Measurements from ENCODE around the gene TANK. TPM values are rescaled to one million over a fixed set of nuclear protein-coding genes. Genes with fewer than 3 reads are reported as not detected.

Gene TANK
- polyA plus RNA-seq, 2 donors = 24.1 to 25.0 TPM

DNA sequence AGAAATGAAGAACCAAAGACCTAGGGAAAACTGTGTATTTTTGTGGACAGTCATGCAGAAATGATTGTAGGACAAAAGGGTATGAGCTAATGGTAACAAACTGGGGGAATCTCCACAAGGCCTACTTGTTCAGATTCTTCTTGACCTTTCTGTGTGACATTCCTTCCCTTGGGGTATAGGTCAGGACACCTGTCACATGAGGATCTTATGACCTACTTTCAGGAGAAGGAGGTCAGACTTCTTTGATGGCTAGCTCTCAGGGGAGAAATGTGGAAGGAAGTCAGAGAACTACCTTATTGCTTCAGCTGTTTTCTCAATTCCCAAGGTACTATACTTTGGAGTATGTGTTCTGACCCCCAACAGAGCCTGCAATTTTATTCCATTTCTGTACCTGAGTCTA, 40.7 kb upstream of the TANK start:
- Histone ChIP-seq H3K36me3 (ENCODE audit: control insufficient read depth in 2 of 2, insufficient read depth in 2 of 2, low read length in 1 of 2) (no peaks in the 10 kb centered on the region), H3K4me1 (ENCODE audit: control insufficient read depth in 2 of 2, insufficient read depth in 2 of 2, low read length in 1 of 2) (no peaks in the 10 kb centered on the region), H3K9me3 (ENCODE audit: control insufficient read depth in 2 of 2, insufficient read depth in 1 of 2, low read depth in 1 of 2, low read length in 1 of 2) (no peaks in the 10 kb centered on the region), H3K27ac (ENCODE audit: low read depth in 2 of 2, low read length in 1 of 2) (no peak overlapping the region), H3K27me3 (ENCODE audit: control insufficient read depth in 1 of 2, insufficient read depth in 2 of 2, low read length in 2 of 2) (no peaks in the 10 kb centered on the region), H3K4me3 (ENCODE audit: low read depth in 1 of 2, low read length in 2 of 2) (no peak overlapping the region)

DNA sequence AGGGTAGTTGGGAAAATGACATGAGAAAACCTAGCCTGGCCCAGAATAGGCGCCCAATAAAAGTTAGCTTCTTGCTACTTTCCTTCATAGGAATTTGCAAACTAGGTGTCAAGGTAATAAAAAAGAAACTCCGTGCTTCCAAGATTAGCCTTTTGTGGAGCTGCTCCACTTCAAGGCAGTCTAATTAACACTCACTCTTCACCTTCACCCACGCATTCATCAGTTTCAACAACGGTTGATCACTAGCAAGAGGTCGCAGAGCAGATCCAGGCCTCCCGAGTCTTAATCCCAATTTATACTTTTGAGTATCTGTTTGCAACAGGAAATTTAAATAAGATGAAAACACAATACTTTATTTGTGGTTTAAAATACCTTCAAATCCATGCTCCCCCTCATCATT, 39.5 kb upstream of the TANK start:
- Histone ChIP-seq H3K4me3 (ENCODE audit: low read depth in 1 of 2, low read length in 2 of 2) (no peak overlapping the region), H3K27ac (ENCODE audit: low read depth in 2 of 2, low read length in 1 of 2) (no peak overlapping the region), H3K36me3 (ENCODE audit: control insufficient read depth in 2 of 2, insufficient read depth in 2 of 2, low read length in 1 of 2) (no peaks in the 10 kb centered on the region), H3K27me3 (ENCODE audit: control insufficient read depth in 1 of 2, insufficient read depth in 2 of 2, low read length in 2 of 2) (no peaks in the 10 kb centered on the region), H3K4me1 (ENCODE audit: control insufficient read depth in 2 of 2, insufficient read depth in 2 of 2, low read length in 1 of 2) (peaks cover 0 to 3% of the 10 kb centered on the region in 2 donors), H3K9me3 (ENCODE audit: control insufficient read depth in 2 of 2, insufficient read depth in 1 of 2, low read depth in 1 of 2, low read length in 1 of 2) (no peaks in the 10 kb centered on the region)
- WGBS, 2 donors = 90 to 91% methylated on average over 6 of the region's 6 CpGs

DNA sequence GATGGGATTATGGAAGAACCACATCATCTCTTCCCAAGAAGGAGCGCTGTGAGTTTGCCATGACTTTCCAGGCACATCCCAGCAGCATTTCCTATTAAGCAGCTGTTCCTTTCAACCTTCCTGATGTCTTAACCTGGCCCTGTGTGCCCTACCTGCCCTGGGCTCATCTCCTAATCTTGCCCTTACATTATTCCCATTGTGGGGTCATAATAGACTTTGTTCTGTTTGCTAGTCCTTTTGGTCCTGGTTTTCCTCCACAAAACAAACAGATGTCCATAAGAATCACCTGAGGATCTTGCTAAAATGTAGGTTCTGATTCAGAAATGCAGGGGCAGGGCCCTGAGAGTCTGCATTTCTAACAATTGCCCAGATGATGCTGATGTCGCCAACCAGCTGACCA, 38.6 kb upstream of the TANK start:
- Histone ChIP-seq H3K4me1 (ENCODE audit: control insufficient read depth in 2 of 2, insufficient read depth in 2 of 2, low read length in 1 of 2) (peaks cover 0 to 3% of the 10 kb centered on the region in 2 donors), H3K27me3 (ENCODE audit: control insufficient read depth in 1 of 2, insufficient read depth in 2 of 2, low read length in 2 of 2) (no peaks in the 10 kb centered on the region), H3K27ac (ENCODE audit: low read depth in 2 of 2, low read length in 1 of 2) (no peak overlapping the region), H3K4me3 (ENCODE audit: low read depth in 1 of 2, low read length in 2 of 2) (no peak overlapping the region), H3K9me3 (ENCODE audit: control insufficient read depth in 2 of 2, insufficient read depth in 1 of 2, low read depth in 1 of 2, low read length in 1 of 2) (no peaks in the 10 kb centered on the region), H3K36me3 (ENCODE audit: control insufficient read depth in 2 of 2, insufficient read depth in 2 of 2, low read length in 1 of 2) (no peaks in the 10 kb centered on the region)
- 90 to 92% methylated on average over 2 of the region's 2 CpGs for WGBS, 2 donors

DNA sequence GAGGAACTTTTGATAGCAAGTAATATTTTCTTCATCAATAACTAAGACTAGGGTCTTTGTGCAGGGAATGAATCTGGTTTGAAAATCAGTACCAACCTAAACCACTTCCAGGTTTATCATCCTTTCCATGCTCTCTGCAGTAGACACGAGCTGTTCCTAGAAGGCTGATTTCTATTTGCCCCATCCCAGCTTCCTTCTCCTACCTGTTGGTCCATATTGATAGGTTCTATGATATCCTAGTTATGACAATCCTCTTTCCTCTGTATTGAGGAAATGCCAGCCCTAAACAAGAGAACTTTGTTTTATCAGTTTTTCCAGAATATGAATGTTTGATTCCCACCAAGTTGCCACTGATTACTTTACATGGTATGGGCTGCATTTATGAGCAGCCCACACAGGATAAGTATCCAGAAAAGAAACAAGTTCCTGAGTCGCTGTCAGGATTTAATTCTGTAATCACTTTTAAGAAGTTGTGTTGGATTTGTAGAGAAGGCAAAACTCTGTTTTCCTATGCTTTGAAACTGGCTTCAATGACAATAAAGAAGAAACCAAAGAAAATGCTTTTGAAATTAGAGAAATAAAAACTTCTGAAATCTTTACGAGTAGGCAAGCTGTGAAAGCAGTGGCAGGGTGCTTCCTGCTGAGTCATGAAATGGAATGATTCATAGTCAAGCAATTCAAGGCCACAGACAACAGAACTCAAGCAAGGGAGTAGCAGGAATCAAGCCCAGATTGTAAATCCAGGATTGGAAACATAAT, 37.3 kb upstream of the TANK start:
- no peaks in the 10 kb centered on the region for H3K27me3 ChIP-seq (ENCODE audit: control insufficient read depth in 1 of 2, insufficient read depth in 2 of 2, low read length in 2 of 2)
- no peaks in the 10 kb centered on the region for H3K9me3 ChIP-seq (ENCODE audit: control insufficient read depth in 2 of 2, insufficient read depth in 1 of 2, low read depth in 1 of 2, low read length in 1 of 2)
- 20 to 37% methylated on average over 3 of the region's 3 CpGs for WGBS, 2 donors
- H3K27ac ChIP-seq (ENCODE audit: low read depth in 2 of 2, low read length in 1 of 2) = peak overlapping the region; percentile 86 to 97
- H3K4me1 ChIP-seq (ENCODE audit: control insufficient read depth in 2 of 2, insufficient read depth in 2 of 2, low read length in 1 of 2) = peaks cover 0 to 3% of the 10 kb centered on the region in 2 donors
- H3K4me3 ChIP-seq (ENCODE audit: low read depth in 1 of 2, low read length in 2 of 2) = peak overlapping the region in 1 of 2 donors; percentile 31
- H3K36me3 ChIP-seq (ENCODE audit: control insufficient read depth in 2 of 2, insufficient read depth in 2 of 2, low read length in 1 of 2) = no peaks in the 10 kb centered on the region

DNA sequence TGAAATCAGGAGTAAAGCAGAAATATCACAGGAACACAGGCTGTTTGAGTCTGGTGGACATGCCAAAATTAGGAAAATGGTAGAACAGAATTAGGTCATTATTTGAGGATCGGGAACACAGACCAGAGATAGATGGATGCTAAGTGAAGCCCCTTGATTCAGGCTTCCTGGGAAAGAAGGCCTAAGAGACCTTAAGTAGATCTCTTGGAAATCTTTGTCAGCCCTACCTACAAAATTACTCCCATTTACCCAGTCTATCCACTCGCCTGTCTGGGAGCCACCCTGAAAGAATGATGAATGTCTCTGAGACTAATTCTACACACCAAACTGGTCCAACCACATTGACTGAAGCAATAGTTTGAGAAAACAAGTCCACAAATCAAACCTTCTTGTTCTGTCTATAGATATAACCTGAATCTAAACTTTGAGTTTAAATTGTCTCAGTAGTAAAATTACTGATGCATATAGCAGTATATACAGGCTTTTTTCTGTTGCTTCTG, 36.6 kb upstream of the TANK start:
- peak overlapping the region in 1 of 2 donors; percentile 31 for H3K4me3 ChIP-seq (ENCODE audit: low read depth in 1 of 2, low read length in 2 of 2)
- WGBS, 2 donors = 28 to 59% methylated on average over 2 of the region's 2 CpGs
- H3K27me3 ChIP-seq (ENCODE audit: control insufficient read depth in 1 of 2, insufficient read depth in 2 of 2, low read length in 2 of 2) = no peaks in the 10 kb centered on the region
- H3K9me3 ChIP-seq (ENCODE audit: control insufficient read depth in 2 of 2, insufficient read depth in 1 of 2, low read depth in 1 of 2, low read length in 1 of 2) = no peaks in the 10 kb centered on the region
- H3K36me3 ChIP-seq (ENCODE audit: control insufficient read depth in 2 of 2, insufficient read depth in 2 of 2, low read length in 1 of 2) = no peaks in the 10 kb centered on the region
- peaks cover 0 to 3% of the 10 kb centered on the region in 2 donors for H3K4me1 ChIP-seq (ENCODE audit: control insufficient read depth in 2 of 2, insufficient read depth in 2 of 2, low read length in 1 of 2)
- peak overlapping the region; percentile 86 to 97 for H3K27ac ChIP-seq (ENCODE audit: low read depth in 2 of 2, low read length in 1 of 2)

DNA sequence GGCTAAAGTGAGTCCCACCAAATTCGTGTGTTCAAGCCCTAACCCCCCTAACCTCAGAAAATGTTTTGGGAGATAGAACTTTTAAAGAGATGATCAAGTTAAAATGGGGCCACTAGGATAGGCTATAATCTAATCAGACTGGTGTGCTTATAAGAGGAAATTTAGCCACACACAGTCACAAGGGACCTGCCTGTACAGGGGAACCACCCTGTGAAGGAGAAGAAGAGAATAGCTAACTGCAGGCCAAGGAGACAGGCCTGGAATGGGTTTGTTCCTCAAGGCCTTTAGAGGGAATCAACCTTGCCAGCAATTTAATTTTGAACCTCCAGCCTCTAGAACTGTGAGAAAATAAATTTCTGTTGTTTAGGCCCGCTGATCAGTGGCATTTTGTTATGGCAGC, 36.0 kb upstream of the TANK start:
- H3K4me1 ChIP-seq (ENCODE audit: control insufficient read depth in 2 of 2, insufficient read depth in 2 of 2, low read length in 1 of 2) = peaks cover 0 to 3% of the 10 kb centered on the region in 2 donors
- no peaks in the 10 kb centered on the region for H3K36me3 ChIP-seq (ENCODE audit: control insufficient read depth in 2 of 2, insufficient read depth in 2 of 2, low read length in 1 of 2)
- H3K9me3 ChIP-seq (ENCODE audit: control insufficient read depth in 2 of 2, insufficient read depth in 1 of 2, low read depth in 1 of 2, low read length in 1 of 2) = no peaks in the 10 kb centered on the region
- no peak overlapping the region for H3K4me3 ChIP-seq (ENCODE audit: low read depth in 1 of 2, low read length in 2 of 2)
- no peaks in the 10 kb centered on the region for H3K27me3 ChIP-seq (ENCODE audit: control insufficient read depth in 1 of 2, insufficient read depth in 2 of 2, low read length in 2 of 2)
- 63 to 67% methylated on average over 2 of the region's 2 CpGs for WGBS, 2 donors
- peak overlapping the region; percentile 83 to 90 for H3K27ac ChIP-seq (ENCODE audit: low read depth in 2 of 2, low read length in 1 of 2)

DNA sequence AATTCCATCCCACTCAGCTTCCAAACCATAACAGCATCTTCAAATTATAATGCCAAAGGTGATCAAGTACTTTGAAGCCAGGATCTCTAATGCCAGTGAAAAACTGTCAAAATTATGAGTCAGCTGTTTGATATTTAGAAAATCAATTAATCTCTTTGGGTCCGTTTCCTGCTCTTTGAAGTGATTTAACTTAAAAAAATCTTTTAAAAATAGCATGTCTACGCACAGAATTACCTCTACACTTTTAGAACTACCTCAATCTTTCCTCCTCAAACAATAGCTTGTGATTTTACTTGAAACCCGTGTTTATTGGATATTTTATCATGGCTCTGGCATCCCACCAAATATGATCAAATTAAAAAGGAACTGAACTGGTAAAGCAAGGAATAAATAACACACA, 31.3 kb upstream of the TANK start:
- Histone ChIP-seq H3K27ac (ENCODE audit: low read depth in 2 of 2, low read length in 1 of 2) (no peak overlapping the region), H3K4me3 (ENCODE audit: low read depth in 1 of 2, low read length in 2 of 2) (no peak overlapping the region), H3K36me3 (ENCODE audit: control insufficient read depth in 2 of 2, insufficient read depth in 2 of 2, low read length in 1 of 2) (no peaks in the 10 kb centered on the region), H3K9me3 (ENCODE audit: control insufficient read depth in 2 of 2, insufficient read depth in 1 of 2, low read depth in 1 of 2, low read length in 1 of 2) (no peaks in the 10 kb centered on the region), H3K4me1 (ENCODE audit: control insufficient read depth in 2 of 2, insufficient read depth in 2 of 2, low read length in 1 of 2) (peaks cover 0 to 3% of the 10 kb centered on the region in 2 donors), H3K27me3 (ENCODE audit: control insufficient read depth in 1 of 2, insufficient read depth in 2 of 2, low read length in 2 of 2) (no peaks in the 10 kb centered on the region)
- 30 to 33% methylated on average over 3 of the region's 3 CpGs for WGBS, 2 donors

DNA sequence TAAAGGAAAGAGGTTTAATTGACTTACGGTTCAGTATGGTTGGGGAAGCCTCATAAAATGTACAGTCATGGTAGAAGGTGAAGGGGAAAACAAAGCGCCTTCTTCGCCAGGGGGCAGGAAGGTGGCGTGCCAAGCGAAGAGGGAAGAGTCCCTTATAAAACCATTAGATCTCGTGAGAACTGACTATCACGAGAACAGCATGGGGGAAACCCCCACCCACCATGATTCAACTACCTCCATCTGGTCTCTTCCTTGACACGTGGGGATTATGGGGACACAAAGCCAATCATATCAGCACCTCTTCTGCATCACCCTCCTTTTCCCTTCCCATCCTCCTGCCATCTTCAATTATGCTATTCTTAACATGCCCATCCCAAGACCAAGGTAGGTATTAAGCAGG, 29.9 kb upstream of the TANK start:
- H3K9me3 ChIP-seq (ENCODE audit: control insufficient read depth in 2 of 2, insufficient read depth in 1 of 2, low read depth in 1 of 2, low read length in 1 of 2) = no peaks in the 10 kb centered on the region
- WGBS, 2 donors = 92 to 95% methylated on average over 8 of the region's 8 CpGs
- H3K27me3 ChIP-seq (ENCODE audit: control insufficient read depth in 1 of 2, insufficient read depth in 2 of 2, low read length in 2 of 2) = no peaks in the 10 kb centered on the region
- no peak overlapping the region for H3K27ac ChIP-seq (ENCODE audit: low read depth in 2 of 2, low read length in 1 of 2)
- H3K36me3 ChIP-seq (ENCODE audit: control insufficient read depth in 2 of 2, insufficient read depth in 2 of 2, low read length in 1 of 2) = no peaks in the 10 kb centered on the region
- H3K4me3 ChIP-seq (ENCODE audit: low read depth in 1 of 2, low read length in 2 of 2) = no peak overlapping the region
- peaks cover 0 to 5% of the 10 kb centered on the region in 2 donors for H3K4me1 ChIP-seq (ENCODE audit: control insufficient read depth in 2 of 2, insufficient read depth in 2 of 2, low read length in 1 of 2)

DNA sequence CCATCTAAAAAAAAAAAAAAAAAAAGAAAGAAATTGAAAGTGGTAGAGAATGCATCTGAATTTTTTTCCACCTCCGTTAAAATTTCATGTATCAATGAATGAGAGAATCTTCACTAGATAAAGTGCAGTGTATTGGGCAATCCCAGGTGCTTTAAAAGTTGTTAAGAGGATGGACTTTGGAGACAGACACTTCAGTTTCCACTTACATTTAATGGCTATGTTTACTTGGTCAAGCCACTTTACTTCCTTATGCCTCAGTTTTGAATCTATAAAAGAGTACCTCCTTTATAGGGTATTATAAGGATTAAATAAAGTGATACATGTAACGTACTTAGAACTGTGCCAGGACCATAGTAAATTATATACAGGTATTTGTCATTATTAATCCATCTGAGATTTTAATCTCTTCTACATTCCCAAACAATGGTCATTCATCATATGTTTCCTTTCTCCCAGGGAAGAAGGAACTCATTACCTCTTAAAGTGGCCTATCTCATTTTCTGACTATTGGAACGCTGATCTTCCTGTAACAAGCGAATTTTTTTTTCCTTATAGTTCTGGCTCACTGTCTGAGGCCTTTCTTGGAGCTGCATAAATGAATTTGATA, 29.1 kb upstream of the TANK start:
- peaks cover 0 to 2% of the 10 kb centered on the region in 2 donors for H3K4me1 ChIP-seq (ENCODE audit: control insufficient read depth in 2 of 2, insufficient read depth in 2 of 2, low read length in 1 of 2)
- H3K36me3 ChIP-seq (ENCODE audit: control insufficient read depth in 2 of 2, insufficient read depth in 2 of 2, low read length in 1 of 2) = no peaks in the 10 kb centered on the region
- no peaks in the 10 kb centered on the region for H3K9me3 ChIP-seq (ENCODE audit: control insufficient read depth in 2 of 2, insufficient read depth in 1 of 2, low read depth in 1 of 2, low read length in 1 of 2)
- H3K27ac ChIP-seq (ENCODE audit: low read depth in 2 of 2, low read length in 1 of 2) = no peak overlapping the region
- 44 to 52% methylated on average over 4 of the region's 4 CpGs for WGBS, 2 donors
- no peaks in the 10 kb centered on the region for H3K27me3 ChIP-seq (ENCODE audit: control insufficient read depth in 1 of 2, insufficient read depth in 2 of 2, low read length in 2 of 2)
- H3K4me3 ChIP-seq (ENCODE audit: low read depth in 1 of 2, low read length in 2 of 2) = no peak overlapping the region

DNA sequence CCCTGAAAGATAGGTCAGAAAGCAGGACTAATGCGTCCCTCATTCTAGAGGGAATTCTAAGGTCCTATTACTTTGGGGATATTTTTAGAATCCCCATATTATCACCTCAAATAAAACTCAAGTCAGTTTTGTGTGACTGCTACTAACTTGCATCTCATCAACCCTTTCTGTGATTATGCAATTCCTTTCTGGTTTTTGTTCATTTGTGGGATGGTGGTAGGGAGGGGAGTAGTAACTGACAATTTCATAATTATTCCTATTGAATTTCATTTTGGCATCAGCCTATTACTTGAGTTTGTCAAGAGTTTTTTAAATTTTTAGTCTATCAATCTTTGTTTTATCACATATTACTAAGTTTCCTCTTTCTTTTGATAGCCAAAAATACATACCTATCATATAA, 28.4 kb upstream of the TANK start:
- Histone ChIP-seq H3K9me3 (ENCODE audit: control insufficient read depth in 2 of 2, insufficient read depth in 1 of 2, low read depth in 1 of 2, low read length in 1 of 2) (no peaks in the 10 kb centered on the region), H3K36me3 (ENCODE audit: control insufficient read depth in 2 of 2, insufficient read depth in 2 of 2, low read length in 1 of 2) (no peaks in the 10 kb centered on the region), H3K4me3 (ENCODE audit: low read depth in 1 of 2, low read length in 2 of 2) (no peak overlapping the region), H3K27ac (ENCODE audit: low read depth in 2 of 2, low read length in 1 of 2) (no peak overlapping the region), H3K4me1 (ENCODE audit: control insufficient read depth in 2 of 2, insufficient read depth in 2 of 2, low read length in 1 of 2) (peaks cover 0 to 2% of the 10 kb centered on the region in 2 donors), H3K27me3 (ENCODE audit: control insufficient read depth in 1 of 2, insufficient read depth in 2 of 2, low read length in 2 of 2) (no peaks in the 10 kb centered on the region)
- WGBS, 2 donors = 82 to 86% methylated on average over 1 of the region's 1 CpG
